Body of pancreas (tissue), 4 donors: ENCODE data around the gene PCTP. TPM values are rescaled to one million over a fixed set of nuclear protein-coding genes. Genes with fewer than 3 reads are reported as not detected.

Experiments used
- ATAC-seq: fragments of 150-250 bp; one replicate; pipeline ENCODE4 v1.9.1; 2016
- DNase-seq, 4 donors: peaks; one replicate each; pipeline ENCODE4 v3.0.0-alpha.2; 2019
- H3K27ac ChIP-seq, 4 donors: fragments of 200-600 bp; sonication (generic); 1 replicate in 3 of 4; 2 replicates in 1 of 4; pipeline versions ENCODE4 v1.5.1 to v1.6.1; 2016 to 2019; ENCODE audit warnings: mild to moderate bottlenecking in 1 of 4, mixed read lengths in 1 of 4, moderate library complexity in 1 of 4
- H3K27me3 ChIP-seq, 2 donors: fragments of 200-600 bp; sonication (generic); one replicate each; pipeline ENCODE4 v1.6.0; 2016; ENCODE audit warnings: mild to moderate bottlenecking in 1 of 2
- H3K36me3 ChIP-seq, 2 donors: fragments of 200-600 bp; sonication (generic); replicated peaks in 1 of 2; 2 replicates each; pipeline ENCODE4 v1.5.1; 2016; ENCODE audit warnings: low read depth in 2 of 2; ENCODE audit not compliant: insufficient read depth in 1 of 2
- H3K4me1 ChIP-seq: fragments of 200-600 bp; sonication (generic); one replicate; pipeline ENCODE4 v1.6.0; 2016
- H3K4me3 ChIP-seq, 2 donors: fragments of 200-600 bp; sonication (generic); 1 replicate in 1 of 2; 2 replicates in 1 of 2; pipeline ENCODE4 v1.5.1; 2016 to 2019
- H3K9me3 ChIP-seq, 3 donors: fragments of 200-600 bp; sonication (generic); 1 replicate in 2 of 3; 2 replicates in 1 of 3; pipeline ENCODE4 v1.5.1; 2016
- POLR2A ChIP-seq, 3 donors: fragments of 450-650 bp; IDR thresholded peaks; one replicate each; pipeline ENCODE4 v1.6.1; 2016; ENCODE audit warnings: antibody characterized with exemption in 3 of 3, mild to moderate bottlenecking in 2 of 3
- WGBS, 2 donors: methylation state at CpG; one replicate each; pipeline ENCODE4 v1.1.5; 2017; 5-methylcytosine and 5-hydroxymethylcytosine counted together
- intact Hi-C: fragments of 100-400 bp; cut with DNase I; formaldehyde crosslinking; loops from one replicate; pipeline ENCODE4 v1.15.1; 2023
- total RNA-seq, 2 donors: library from RNA; depleted of rRNA; stranded (reverse); fragments of >200 nt; gene quantifications; one replicate each; pipeline ENCODE4 v1.1.0, GENCODE V29; 2016
- TF ChIP-seq, protein P1 (sequence below), 7 experiments: fragments of 450-650 bp in 4 of 7; fragments of 200-600 bp in 3 of 7; sonication (generic) in 3 of 7; IDR thresholded peaks; one replicate each; pipeline ENCODE4 v1.5.1; 2016 to 2019; ENCODE audit warnings: antibody characterized with exemption in 7 of 7

Gene PCTP
- total RNA-seq, 2 donors from 2014 or later, result 5.6 to 13.0 TPM

DNA sequence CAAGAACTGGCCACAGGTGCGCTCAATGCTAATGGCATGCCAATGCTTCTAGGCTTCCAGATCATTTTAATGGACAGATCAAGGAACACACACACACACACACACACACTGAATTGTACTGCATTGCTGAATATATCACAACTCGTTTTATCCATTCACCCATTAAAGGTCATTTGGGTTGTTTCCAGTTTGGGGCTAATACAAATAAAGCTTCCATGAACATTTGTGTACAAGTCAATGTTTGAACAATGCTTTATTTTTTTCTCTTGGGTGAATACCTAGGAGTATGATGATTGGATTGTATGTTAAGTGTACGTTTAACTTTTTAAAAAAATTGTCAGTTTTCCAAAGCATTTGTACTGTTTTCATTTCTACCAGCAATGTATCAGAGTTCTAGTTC, 3.6 kb upstream of the PCTP start:
- Histone ChIP-seq H3K4me1 (peaks cover 11% of the 10 kb centered on the region), H3K9me3 (no peaks in the 10 kb centered on the region), H3K27ac (no peak overlapping the region), H3K4me3 (no peak overlapping the region), H3K36me3 (no peaks in the 10 kb centered on the region), H3K27me3 (no peaks in the 10 kb centered on the region)
- DNase-seq (no peak), ATAC-seq (no peak)
- intact Hi-C loops, result no loop called here
- TF ChIP-seq POLR2A (IDR thresholded peaks at IDR 0.05), result no peak
- TF ChIP-seq, protein P1, sequence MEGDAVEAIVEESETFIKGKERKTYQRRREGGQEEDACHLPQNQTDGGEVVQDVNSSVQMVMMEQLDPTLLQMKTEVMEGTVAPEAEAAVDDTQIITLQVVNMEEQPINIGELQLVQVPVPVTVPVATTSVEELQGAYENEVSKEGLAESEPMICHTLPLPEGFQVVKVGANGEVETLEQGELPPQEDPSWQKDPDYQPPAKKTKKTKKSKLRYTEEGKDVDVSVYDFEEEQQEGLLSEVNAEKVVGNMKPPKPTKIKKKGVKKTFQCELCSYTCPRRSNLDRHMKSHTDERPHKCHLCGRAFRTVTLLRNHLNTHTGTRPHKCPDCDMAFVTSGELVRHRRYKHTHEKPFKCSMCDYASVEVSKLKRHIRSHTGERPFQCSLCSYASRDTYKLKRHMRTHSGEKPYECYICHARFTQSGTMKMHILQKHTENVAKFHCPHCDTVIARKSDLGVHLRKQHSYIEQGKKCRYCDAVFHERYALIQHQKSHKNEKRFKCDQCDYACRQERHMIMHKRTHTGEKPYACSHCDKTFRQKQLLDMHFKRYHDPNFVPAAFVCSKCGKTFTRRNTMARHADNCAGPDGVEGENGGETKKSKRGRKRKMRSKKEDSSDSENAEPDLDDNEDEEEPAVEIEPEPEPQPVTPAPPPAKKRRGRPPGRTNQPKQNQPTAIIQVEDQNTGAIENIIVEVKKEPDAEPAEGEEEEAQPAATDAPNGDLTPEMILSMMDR (IDR thresholded peaks at IDR 0.05), result no peak
- 39 to 45% methylated on average over 3 of the region's 3 CpGs for WGBS, 2 donors

- intact Hi-C loops, result no loop called here
- no peak overlapping the region for H3K4me3 ChIP-seq
- DNase-seq (no peak), ATAC-seq (no peak)
- no peak overlapping the region for H3K27ac ChIP-seq
- no peaks in the 10 kb centered on the region for H3K36me3 ChIP-seq
- H3K4me1 ChIP-seq, result peaks cover 15% of the 10 kb centered on the region
- no peaks in the 10 kb centered on the region for H3K9me3 ChIP-seq
- no peaks in the 10 kb centered on the region for H3K27me3 ChIP-seq
- TF ChIP-seq, protein P1 (IDR thresholded peaks at IDR 0.05), result no peak
- no peak for TF ChIP-seq POLR2A (IDR thresholded peaks at IDR 0.05)
- 89 to 94% methylated on average over 1 of the region's 1 CpG for WGBS, 2 donors
These were observed 2.0 kb upstream of the PCTP start for GRCh38 chr17:55748841-55749240.

- H3K27ac ChIP-seq, result no peak overlapping the region
- ATAC-seq, result no peak
- intact Hi-C loops, result no loop called here
- no peak overlapping the region for H3K4me3 ChIP-seq
- H3K27me3 ChIP-seq, result no peaks in the 10 kb centered on the region
- H3K9me3 ChIP-seq, result no peaks in the 10 kb centered on the region
- TF ChIP-seq POLR2A (IDR thresholded peaks at IDR 0.05), result no peak
- TF ChIP-seq, protein P1 (IDR thresholded peaks at IDR 0.05), result no peak
- 55 to 65% methylated on average over 4 of the region's 4 CpGs for WGBS, 2 donors
- H3K36me3 ChIP-seq, result no peaks in the 10 kb centered on the region
- H3K4me1 ChIP-seq, result peaks cover 15% of the 10 kb centered on the region
- no peak for DNase-seq
These were observed 866 bp upstream of the PCTP start for GRCh38 chr17:55749985-55750384.

DNA sequence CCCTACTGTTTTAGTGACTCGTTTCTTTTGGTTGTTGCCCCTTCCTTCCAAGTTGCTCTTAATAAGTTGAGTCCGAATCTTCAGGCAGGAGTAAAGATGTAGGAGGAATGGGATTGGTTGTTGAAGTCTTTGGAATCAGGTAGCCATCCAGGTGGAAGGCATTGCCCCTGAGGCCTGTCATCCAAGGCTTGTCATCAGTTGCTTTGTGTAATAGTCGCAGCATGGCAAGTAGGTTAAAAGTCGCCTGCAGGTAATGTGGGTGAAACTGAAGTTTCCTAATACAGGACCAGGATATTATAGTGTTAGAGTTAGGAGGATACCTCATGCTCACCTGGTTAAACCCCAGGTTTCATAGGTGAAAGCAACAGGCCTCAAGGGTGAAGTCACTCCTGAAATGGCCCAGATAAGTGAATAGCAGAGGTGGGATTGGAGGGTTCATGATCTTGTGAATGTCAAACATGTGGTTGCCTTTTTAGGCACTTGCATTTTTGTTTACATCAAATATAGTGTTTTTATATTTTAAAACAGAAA, 934 bp downstream of the PCTP start:
- no peaks in the 10 kb centered on the region for H3K27me3 ChIP-seq
- intact Hi-C loops, result no loop called here
- peak overlapping the region in 2 of 4 donors; percentile 75 to 80 for H3K27ac ChIP-seq
- peaks cover 15% of the 10 kb centered on the region for H3K4me1 ChIP-seq
- H3K36me3 ChIP-seq, result no peaks in the 10 kb centered on the region
- ATAC-seq, result no peak
- DNase-seq, result no peak
- no peaks in the 10 kb centered on the region for H3K9me3 ChIP-seq
- TF ChIP-seq, protein P1 (IDR thresholded peaks at IDR 0.05), result no peak
- peak overlapping the region; percentile 53 to 78 for H3K4me3 ChIP-seq
- WGBS, 2 donors, result 70 to 73% methylated on average over 4 of the region's 4 CpGs

DNA sequence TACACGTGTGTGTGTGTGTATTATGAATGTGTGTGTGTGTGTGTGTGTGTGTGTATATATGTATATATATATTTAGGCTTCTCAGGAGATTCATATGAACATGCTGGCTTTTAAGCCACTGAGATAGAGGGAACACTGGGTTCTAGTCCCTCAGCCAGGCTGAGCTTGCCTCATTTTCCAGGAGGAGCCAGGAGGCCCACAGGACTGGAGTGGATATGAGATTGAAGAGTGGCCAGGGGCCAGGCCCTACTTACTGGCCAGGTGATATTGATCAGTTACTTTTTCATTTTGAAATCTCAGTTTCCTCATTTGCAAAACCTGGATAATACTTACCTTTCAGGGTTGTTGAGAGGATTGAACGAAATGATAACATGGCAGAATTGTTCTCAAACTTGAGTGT, 5.8 kb downstream of the PCTP start:
- H3K4me3 ChIP-seq, result no peak overlapping the region
- no peaks in the 10 kb centered on the region for H3K27me3 ChIP-seq
- no peak for TF ChIP-seq POLR2A (IDR thresholded peaks at IDR 0.05)
- TF ChIP-seq, protein P1 (IDR thresholded peaks at IDR 0.05), result no peak
- DNase-seq, result no peak
- no peak for ATAC-seq
- peaks cover 14% of the 10 kb centered on the region for H3K4me1 ChIP-seq
- H3K27ac ChIP-seq, result no peak overlapping the region
- intact Hi-C loops, result no loop called here
- H3K9me3 ChIP-seq, result no peaks in the 10 kb centered on the region
- H3K36me3 ChIP-seq, result no peaks in the 10 kb centered on the region
- 88 to 94% methylated on average over 2 of the region's 2 CpGs for WGBS, 2 donors
